HL-60 (cell line): ENCODE data around the gene ASCL5.

Experiments
- DNase-seq, 2 experiments: peaks; one replicate each; pipeline ENCODE4 v3.0.0-alpha.2; 2010 to 2020; ENCODE audit warnings: low read depth in 1 of 2, low spot score in 1 of 2
- H3K27ac ChIP-seq: fragments of 250-450 bp; sonication (Bioruptor Pico); replicated peaks from 2 replicates; pipeline ENCODE4 v1.5.1; 2020; ENCODE audit warnings: mild to moderate bottlenecking, moderate library complexity
- H3K27me3 ChIP-seq: fragments of 250-450 bp; sonication (Bioruptor Pico); 2 replicates; pipeline ENCODE4 v1.5.1; 2021; ENCODE audit warnings: mild to moderate bottlenecking, moderate library complexity; ENCODE audit not compliant: insufficient read depth, poor library complexity, severe bottlenecking
- H3K4me3 ChIP-seq: replicated peaks from 2 replicates; pipeline ENCODE4 v1.5.1; 2011; ENCODE audit warnings: mild to moderate bottlenecking, control low read depth, low read length; ENCODE audit not compliant: insufficient read depth
- GABPA ChIP-seq: IDR thresholded peaks from 2 replicates; pipeline ENCODE4 v1.6.1; 2012; ENCODE audit warnings: low read depth
- POLR2AphosphoS5 ChIP-seq: IDR thresholded peaks from 2 replicates; pipeline ENCODE4 v1.6.1; 2012; ENCODE audit warnings: low read depth
- SPI1 ChIP-seq: IDR thresholded peaks from 2 replicates; pipeline ENCODE4 v1.6.1; 2012; ENCODE audit warnings: low read depth, mild to moderate bottlenecking, borderline replicate concordance
- TF ChIP-seq, protein P1 (sequence below): IDR thresholded peaks from one replicate; pipeline ENCODE4 v1.5.1; 2011; ENCODE audit warnings: low read length, control low read depth, inconsistent platforms; ENCODE audit not compliant: insufficient read depth
- TF ChIP-seq, protein P2 (sequence below): IDR thresholded peaks from 2 replicates; pipeline ENCODE4 v1.6.1; 2012; ENCODE audit warnings: low read depth; ENCODE audit not compliant: insufficient replicate concordance

Gene ASCL5

DNA sequence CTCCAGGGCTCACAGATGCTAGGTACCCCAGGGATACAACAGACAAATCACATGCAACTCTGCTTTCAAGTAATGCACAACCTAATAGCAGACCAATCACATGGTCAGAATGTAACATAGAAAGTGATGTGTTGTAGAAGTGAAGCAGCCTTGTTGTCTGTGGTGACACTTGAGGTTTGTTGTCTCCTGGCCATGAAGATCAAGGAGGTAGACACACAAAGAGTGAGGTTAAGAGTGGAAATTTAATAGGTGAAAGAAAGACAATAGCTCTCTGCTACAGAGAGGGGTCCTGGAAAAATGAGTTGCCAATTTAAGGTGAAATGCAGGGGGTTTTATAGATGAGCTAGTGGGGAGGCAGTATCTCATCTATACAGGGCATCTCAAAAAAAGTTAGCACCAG lies 29.8 kb upstream of the ASCL5 start:
- Histone ChIP-seq H3K4me3 (no peak overlapping the region), H3K27ac (no peak overlapping the region), H3K27me3 (no peaks in the 10 kb centered on the region)
- no peak for DNase-seq
- TF ChIP-seq GABPA (no peak), POLR2AphosphoS5 (no peak), SPI1 (no peak)
- TF ChIP-seq, protein P1, sequence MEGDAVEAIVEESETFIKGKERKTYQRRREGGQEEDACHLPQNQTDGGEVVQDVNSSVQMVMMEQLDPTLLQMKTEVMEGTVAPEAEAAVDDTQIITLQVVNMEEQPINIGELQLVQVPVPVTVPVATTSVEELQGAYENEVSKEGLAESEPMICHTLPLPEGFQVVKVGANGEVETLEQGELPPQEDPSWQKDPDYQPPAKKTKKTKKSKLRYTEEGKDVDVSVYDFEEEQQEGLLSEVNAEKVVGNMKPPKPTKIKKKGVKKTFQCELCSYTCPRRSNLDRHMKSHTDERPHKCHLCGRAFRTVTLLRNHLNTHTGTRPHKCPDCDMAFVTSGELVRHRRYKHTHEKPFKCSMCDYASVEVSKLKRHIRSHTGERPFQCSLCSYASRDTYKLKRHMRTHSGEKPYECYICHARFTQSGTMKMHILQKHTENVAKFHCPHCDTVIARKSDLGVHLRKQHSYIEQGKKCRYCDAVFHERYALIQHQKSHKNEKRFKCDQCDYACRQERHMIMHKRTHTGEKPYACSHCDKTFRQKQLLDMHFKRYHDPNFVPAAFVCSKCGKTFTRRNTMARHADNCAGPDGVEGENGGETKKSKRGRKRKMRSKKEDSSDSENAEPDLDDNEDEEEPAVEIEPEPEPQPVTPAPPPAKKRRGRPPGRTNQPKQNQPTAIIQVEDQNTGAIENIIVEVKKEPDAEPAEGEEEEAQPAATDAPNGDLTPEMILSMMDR = no peak
- TF ChIP-seq, protein P2, sequence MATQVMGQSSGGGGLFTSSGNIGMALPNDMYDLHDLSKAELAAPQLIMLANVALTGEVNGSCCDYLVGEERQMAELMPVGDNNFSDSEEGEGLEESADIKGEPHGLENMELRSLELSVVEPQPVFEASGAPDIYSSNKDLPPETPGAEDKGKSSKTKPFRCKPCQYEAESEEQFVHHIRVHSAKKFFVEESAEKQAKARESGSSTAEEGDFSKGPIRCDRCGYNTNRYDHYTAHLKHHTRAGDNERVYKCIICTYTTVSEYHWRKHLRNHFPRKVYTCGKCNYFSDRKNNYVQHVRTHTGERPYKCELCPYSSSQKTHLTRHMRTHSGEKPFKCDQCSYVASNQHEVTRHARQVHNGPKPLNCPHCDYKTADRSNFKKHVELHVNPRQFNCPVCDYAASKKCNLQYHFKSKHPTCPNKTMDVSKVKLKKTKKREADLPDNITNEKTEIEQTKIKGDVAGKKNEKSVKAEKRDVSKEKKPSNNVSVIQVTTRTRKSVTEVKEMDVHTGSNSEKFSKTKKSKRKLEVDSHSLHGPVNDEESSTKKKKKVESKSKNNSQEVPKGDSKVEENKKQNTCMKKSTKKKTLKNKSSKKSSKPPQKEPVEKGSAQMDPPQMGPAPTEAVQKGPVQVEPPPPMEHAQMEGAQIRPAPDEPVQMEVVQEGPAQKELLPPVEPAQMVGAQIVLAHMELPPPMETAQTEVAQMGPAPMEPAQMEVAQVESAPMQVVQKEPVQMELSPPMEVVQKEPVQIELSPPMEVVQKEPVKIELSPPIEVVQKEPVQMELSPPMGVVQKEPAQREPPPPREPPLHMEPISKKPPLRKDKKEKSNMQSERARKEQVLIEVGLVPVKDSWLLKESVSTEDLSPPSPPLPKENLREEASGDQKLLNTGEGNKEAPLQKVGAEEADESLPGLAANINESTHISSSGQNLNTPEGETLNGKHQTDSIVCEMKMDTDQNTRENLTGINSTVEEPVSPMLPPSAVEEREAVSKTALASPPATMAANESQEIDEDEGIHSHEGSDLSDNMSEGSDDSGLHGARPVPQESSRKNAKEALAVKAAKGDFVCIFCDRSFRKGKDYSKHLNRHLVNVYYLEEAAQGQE = no peak

DNA sequence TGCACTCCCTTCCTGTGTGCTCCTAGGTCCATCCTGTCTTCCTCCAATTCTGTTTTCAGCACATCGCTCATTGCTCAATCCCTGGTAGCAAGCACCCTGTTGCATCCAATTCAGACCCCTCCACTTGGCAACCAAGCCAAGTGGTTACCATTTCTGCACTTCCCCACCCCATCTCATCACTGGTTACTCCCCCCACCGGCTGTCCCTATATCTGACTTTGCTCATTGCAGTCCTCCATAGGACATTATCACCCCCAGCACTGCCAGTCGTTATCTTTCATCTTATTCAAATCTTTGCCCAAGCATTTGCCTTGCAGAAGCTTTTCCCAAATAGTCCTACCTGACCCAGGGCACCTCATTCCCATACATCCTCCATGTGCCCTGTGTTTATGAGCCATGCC lies 29.4 kb upstream of the ASCL5 start:
- Histone ChIP-seq H3K4me3 (no peak overlapping the region), H3K27me3 (no peaks in the 10 kb centered on the region), H3K27ac (no peak overlapping the region)
- no peak for DNase-seq
- TF ChIP-seq POLR2AphosphoS5 (no peak), GABPA (no peak), SPI1 (no peak)
- TF ChIP-seq, protein P2 = no peak
- TF ChIP-seq, protein P1 = no peak

DNA sequence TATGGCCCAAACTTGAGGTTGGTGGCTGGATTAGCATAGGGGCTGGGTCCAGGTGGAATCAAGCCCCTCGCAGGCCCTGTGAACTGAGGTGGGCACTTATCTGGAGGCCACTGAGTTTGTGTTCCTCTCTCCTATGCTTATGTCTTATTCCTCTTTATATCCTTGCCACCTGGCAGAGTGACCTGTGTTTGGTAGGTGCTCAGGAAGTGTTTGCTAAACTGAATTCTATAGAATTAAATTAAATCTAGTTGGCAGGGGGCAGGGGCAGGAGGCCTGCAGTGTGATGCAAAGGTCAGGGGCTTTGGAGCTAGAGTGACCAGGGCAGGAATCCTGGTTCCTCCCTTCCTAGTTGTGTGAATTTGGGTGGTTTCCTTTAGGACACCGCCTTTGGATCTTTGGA lies 28.4 kb upstream of the ASCL5 start:
- no peak for DNase-seq
- H3K27ac ChIP-seq = no peak overlapping the region
- no peak overlapping the region for H3K4me3 ChIP-seq
- TF ChIP-seq SPI1 = no peak
- TF ChIP-seq, protein P1 = no peak
- no peak for TF ChIP-seq GABPA
- TF ChIP-seq, protein P2 = no peak
- TF ChIP-seq POLR2AphosphoS5 = no peak
- H3K27me3 ChIP-seq = no peaks in the 10 kb centered on the region
